Loucy (cell line): ENCODE data around the gene MGMT.

Experiments used
- H2AFZ ChIP-seq: fragments of 200-600 bp; sonication (generic); 2 replicates; pipeline ENCODE4 v1.6.0; 2016; ENCODE audit warnings: antibody characterized with exemption, mild to moderate bottlenecking, low read length, moderate library complexity
- H3F3A ChIP-seq: fragments of 200-600 bp; 2 replicates; pipeline ENCODE4 v1.6.0; 2016; ENCODE audit warnings: antibody characterized with exemption, low read depth, mild to moderate bottlenecking
- H3K27me3 ChIP-seq: fragments of 200-600 bp; sonication (generic); 2 replicates; pipeline ENCODE4 v1.6.1; 2014; ENCODE audit warnings: low read length, mild to moderate bottlenecking; ENCODE audit not compliant: insufficient read depth, poor library complexity, severe bottlenecking
- H3K36me3 ChIP-seq: fragments of 200-600 bp; sonication (generic); 2 replicates; pipeline ENCODE4 v1.6.1; 2016; ENCODE audit warnings: low read length; ENCODE audit not compliant: insufficient read depth
- H3K4me1 ChIP-seq: fragments of 200-600 bp; sonication (generic); 2 replicates; pipeline ENCODE4 v1.5.1; 2014; ENCODE audit warnings: low read length, mild to moderate bottlenecking; ENCODE audit not compliant: insufficient read depth, poor library complexity, severe bottlenecking
- H3K4me2 ChIP-seq: fragments of 200-600 bp; sonication (generic); 2 replicates; pipeline ENCODE4 v1.6.0; 2014; ENCODE audit warnings: antibody characterized with exemption, low read length, low read depth, mild to moderate bottlenecking; ENCODE audit not compliant: poor library complexity, severe bottlenecking
- H3K4me3 ChIP-seq: fragments of 200-600 bp; sonication (generic); 2 replicates; pipeline ENCODE4 v1.5.1; 2014; ENCODE audit warnings: low read length, mild to moderate bottlenecking, mixed read lengths; ENCODE audit not compliant: poor library complexity, severe bottlenecking
- H3K79me2 ChIP-seq: fragments of 200-600 bp; sonication (generic); 2 replicates; pipeline ENCODE4 v1.6.1; 2014; ENCODE audit warnings: low read length; ENCODE audit not compliant: insufficient read depth
- H3K9ac ChIP-seq: fragments of 200-600 bp; sonication (generic); 2 replicates; pipeline ENCODE4 v1.6.0; 2014; ENCODE audit warnings: mild to moderate bottlenecking, low read depth, low read length, moderate library complexity; ENCODE audit not compliant: poor library complexity, severe bottlenecking
- H3K9me2 ChIP-seq: fragments of 200-600 bp; sonication (generic); replicated peaks from 2 replicates; pipeline ENCODE4 v1.6.1; 2016; ENCODE audit warnings: low read depth, low read length, mixed read lengths
- H3K9me3 ChIP-seq: fragments of 200-600 bp; sonication (generic); 2 replicates; pipeline ENCODE4 v1.6.1; 2014; ENCODE audit warnings: mild to moderate bottlenecking, antibody characterized with exemption, low read length, low read depth; ENCODE audit not compliant: insufficient read depth
- H4K20me1 ChIP-seq: fragments of 200-600 bp; sonication (generic); 2 replicates; pipeline ENCODE4 v1.6.0; 2014; ENCODE audit warnings: antibody characterized with exemption, low read length, mild to moderate bottlenecking; ENCODE audit not compliant: insufficient read depth, poor library complexity, severe bottlenecking
- CTCF ChIP-seq: fragments of 200-600 bp; sonication (generic); conservative IDR thresholded peaks from 2 replicates; pipeline ENCODE4 v1.5.1; 2014; ENCODE audit warnings: mild to moderate bottlenecking, antibody characterized with exemption, low read length
- EZH2phosphoT487 ChIP-seq: fragments of 200-600 bp; IDR thresholded peaks from 2 replicates; pipeline ENCODE4 v1.6.1; 2018; ENCODE audit warnings: antibody characterized with exemption, mild to moderate bottlenecking, moderate library complexity, borderline replicate concordance

Gene MGMT

GRCh38 chr10:129727071-129727470, 260.0 kb downstream of the MGMT start:
- H3K36me3 ChIP-seq = peaks cover 11% of the 10 kb centered on the region; the same call in 1 of the 2 replicates
- no peaks in the 10 kb centered on the region for H4K20me1 ChIP-seq
- no peaks in the 10 kb centered on the region for H3K79me2 ChIP-seq
- H3K9me3 ChIP-seq = 0 out of 2 replicates have a peak, but pooled peaks cover 3% of the 10 kb centered on the region
- no peaks in the 10 kb centered on the region for H3F3A ChIP-seq
- H3K4me2 ChIP-seq = no peak overlapping the region
- TF ChIP-seq CTCF (no peak), EZH2phosphoT487 (no peak)
- H2AFZ ChIP-seq = no peak overlapping the region
- no peak overlapping the region for H3K4me3 ChIP-seq
- H3K9me2 ChIP-seq = no peaks in the 10 kb centered on the region
- no peaks in the 10 kb centered on the region for H3K27me3 ChIP-seq
- H3K4me1 ChIP-seq = no peaks in the 10 kb centered on the region
- no peak overlapping the region for H3K9ac ChIP-seq

- H3K9me3 ChIP-seq = no peaks in the 10 kb centered on the region
- H3K4me1 ChIP-seq = no peaks in the 10 kb centered on the region
- H3K79me2 ChIP-seq = no peaks in the 10 kb centered on the region
- no peak overlapping the region for H3K9ac ChIP-seq
- H3K4me3 ChIP-seq = no peak overlapping the region
- no peaks in the 10 kb centered on the region for H3K9me2 ChIP-seq
- TF ChIP-seq CTCF (no peak), EZH2phosphoT487 (no peak)
- no peaks in the 10 kb centered on the region for H3F3A ChIP-seq
- no peak overlapping the region for H2AFZ ChIP-seq
- H3K36me3 ChIP-seq = peaks cover 8% of the 10 kb centered on the region; the same call in 1 of the 2 replicates
- no peaks in the 10 kb centered on the region for H4K20me1 ChIP-seq
- no peaks in the 10 kb centered on the region for H3K27me3 ChIP-seq
- H3K4me2 ChIP-seq = no peak overlapping the region
These were observed 260.5 kb downstream of the MGMT start for GRCh38 chr10:129727495-129727894.

- no peaks in the 10 kb centered on the region for H3K4me1 ChIP-seq
- H2AFZ ChIP-seq = no peak overlapping the region
- TF ChIP-seq EZH2phosphoT487 (no peak), CTCF (no peak)
- H3F3A ChIP-seq = no peaks in the 10 kb centered on the region
- no peaks in the 10 kb centered on the region for H3K9me2 ChIP-seq
- H3K36me3 ChIP-seq = peaks cover 7% of the 10 kb centered on the region; the same call in 1 of the 2 replicates
- no peaks in the 10 kb centered on the region for H4K20me1 ChIP-seq
- H3K9ac ChIP-seq = no peak overlapping the region
- H3K9me3 ChIP-seq = no peaks in the 10 kb centered on the region
- H3K4me3 ChIP-seq = no peak overlapping the region
- no peaks in the 10 kb centered on the region for H3K79me2 ChIP-seq
- H3K27me3 ChIP-seq = no peaks in the 10 kb centered on the region
- H3K4me2 ChIP-seq = no peak overlapping the region
These were observed 261.3 kb downstream of the MGMT start for GRCh38 chr10:129728246-129728820.
